ENCODE results near the gene RAB37.

RAB37 gene

DNA sequence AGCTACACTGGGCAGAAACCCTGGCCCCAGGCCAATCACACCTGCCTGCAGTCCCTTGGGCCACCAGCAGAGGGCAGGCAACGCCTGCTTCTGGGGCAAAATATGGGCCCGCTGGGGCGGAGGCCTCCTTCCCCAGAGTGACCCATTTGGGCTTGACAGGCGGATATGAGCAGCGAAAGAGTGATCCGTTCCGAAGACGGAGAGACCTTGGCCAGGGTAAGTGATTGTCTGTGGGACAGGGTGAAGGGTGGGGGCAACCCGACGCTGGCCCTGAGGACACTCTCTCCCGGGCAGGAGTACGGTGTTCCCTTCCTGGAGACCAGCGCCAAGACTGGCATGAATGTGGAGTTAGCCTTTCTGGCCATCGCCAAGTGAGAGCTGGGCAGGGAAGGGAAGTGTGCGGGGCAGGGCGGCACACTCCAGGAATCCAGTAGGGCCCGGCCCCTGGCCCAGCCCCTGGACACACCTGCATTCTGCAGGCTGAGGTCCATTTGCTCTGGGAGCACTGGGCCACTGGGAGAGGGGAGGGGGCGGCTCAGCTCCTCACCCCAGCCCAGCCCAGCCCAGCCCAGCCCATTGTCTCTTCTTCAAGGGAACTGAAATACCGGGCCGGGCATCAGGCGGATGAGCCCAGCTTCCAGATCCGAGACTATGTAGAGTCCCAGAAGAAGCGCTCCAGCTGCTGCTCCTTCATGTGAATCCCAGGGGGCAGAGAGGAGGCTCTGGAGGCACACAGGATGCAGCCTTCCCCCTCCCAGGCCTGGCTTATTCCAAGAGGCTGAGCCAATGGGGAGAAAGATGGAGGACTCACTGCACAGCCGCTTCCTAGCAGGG lies 7.9 kb downstream of the RAB37 start:
- DNase-seq (ENCODE audit: low read depth, low spot score): peak; percentile 53

DNA sequence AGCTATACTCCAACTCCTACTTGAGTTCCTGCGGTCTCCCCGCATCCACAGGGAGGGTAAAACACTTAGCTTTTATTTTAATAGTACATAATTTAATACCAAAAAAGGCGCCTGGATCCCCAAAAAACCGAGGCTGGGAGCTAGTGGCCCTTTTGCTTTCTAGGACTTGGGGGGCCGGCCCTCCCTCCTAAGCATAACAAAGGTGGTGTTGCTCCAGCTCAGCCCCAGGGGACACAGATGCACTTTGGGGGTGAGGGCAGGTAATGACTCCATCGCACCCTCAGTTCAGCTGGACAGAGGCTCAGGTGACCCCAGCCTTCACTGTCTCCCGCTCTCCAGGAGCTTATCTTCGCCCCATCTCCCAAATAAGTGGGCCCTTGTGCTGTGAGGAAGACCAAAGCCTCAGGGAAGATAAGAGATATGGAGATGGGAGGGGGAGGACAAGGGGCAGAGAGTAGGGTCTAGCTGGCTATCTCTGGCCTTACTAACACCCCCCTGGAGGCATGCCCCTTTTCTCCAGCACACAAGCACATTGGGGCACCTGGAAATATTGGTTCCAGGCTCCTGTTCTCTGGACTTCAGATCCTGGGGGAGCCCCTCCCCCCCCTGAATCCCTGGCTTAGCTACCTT lies 8.6 kb downstream of the RAB37 start:
- DNase-seq (ENCODE audit: low read depth, low spot score): no peak

- DNase-seq (ENCODE audit: low read depth, low spot score): no peak
These were observed 9.3 kb downstream of the RAB37 start for GRCh38 chr17:74746376-74746775.

GRCh38 chr17:74746922-74747321 lies 9.9 kb downstream of the RAB37 start:
- DNase-seq (ENCODE audit: low read depth, low spot score): no peak

DNA sequence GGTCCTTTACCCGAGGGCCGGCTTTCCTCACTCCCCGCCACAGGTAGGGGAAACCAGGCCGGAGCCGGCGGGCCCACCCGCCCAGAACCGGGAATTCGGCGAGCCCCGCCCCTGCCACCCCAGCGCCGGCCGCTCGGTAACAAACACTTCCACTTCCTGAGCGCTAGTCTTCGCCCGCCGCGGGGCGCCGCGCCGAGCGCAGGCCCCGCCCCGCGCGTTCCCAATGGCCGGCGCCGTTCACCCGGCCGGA lies 11.1 kb downstream of the RAB37 start:
- DNase-seq (ENCODE audit: low read depth, low spot score): no peak

- DNase-seq (ENCODE audit: low read depth, low spot score): peak; percentile 88
These were observed 11.6 kb downstream of the RAB37 start, which contains the start of gene NHERF1 for GRCh38 chr17:74748529-74749278. NHERF1 (plus strand) TSS chr17:74748628; CDS start chr17:74748847, 219 bp downstream.

GRCh38 chr17:74749279-74750038 lies 12.4 kb downstream of the RAB37 start:
- DNase-seq (ENCODE audit: low read depth, low spot score): no peak

GRCh38 chr17:74750039-74750326 lies 12.9 kb downstream of the RAB37 start:
- DNase-seq (ENCODE audit: low read depth, low spot score): no peak

DNA sequence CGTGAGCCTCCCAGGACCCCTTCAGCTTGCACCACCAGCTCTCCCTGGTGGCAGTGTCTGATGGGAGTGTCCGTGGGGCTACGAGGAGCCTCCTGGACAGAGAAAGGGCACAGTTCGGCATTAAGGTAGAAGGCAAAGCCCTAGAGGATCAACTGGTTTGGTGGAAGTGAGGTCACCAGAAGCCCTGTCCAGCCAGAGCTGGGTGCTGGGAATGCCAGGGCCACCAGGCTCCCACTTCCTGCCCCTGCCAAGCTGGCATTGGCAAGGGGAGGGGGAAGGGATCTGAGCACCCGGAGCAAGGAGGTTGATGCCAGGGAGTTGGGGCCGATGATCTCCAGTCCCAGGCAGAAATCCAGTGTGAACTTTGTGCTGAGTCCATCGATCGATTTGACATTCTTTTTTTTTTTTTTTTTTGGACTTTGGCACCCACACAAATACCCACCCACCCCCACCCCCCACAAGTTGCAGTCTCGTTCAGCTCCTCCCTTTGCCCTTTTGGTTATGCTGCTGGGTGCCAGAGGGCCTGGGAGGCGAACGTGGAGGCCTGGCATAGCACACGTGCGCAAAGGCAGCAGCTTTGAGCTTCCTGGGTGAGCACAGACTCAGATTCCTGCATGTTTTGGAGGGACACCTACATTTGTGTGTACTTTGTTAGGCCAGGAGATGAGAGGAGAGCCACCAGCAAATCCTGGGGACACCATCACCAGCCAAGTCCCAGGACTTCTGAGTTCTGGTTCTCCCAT lies 13.4 kb downstream of the RAB37 start:
- no peak for DNase-seq (ENCODE audit: low read depth, low spot score)

- DNase-seq (ENCODE audit: low read depth, low spot score): no peak
These were observed 15.4 kb downstream of the RAB37 start for GRCh38 chr17:74752415-74752814.

DNA sequence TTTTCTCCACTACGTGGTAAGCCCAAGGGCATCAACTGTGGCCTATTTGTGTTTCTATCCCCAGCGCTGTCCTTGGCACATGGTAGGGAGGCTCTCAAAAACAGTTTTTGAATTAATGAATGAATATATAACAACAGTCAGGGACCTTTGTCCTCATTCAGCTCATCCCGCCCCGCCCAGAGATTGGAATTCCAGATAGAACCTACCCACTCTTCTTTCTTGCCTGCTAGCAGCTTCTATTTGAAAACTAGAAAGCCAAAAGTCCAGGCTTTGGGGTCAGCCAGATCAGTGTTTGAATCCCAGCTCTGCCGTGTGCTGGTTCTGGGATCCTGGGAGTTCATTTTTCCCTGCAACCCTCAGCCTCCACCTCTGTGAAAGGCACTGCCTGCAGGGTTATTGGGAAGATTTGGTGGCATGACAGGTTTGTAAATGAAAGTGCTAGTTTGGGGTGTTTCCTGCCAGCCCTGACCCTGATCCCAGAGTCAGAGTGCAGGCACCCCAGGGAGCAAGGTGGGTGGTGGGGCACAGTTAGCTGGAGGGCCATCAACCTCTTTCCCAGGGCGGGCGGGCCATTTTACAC lies 15.9 kb downstream of the RAB37 start:
- no peak for DNase-seq (ENCODE audit: low read depth, low spot score)

GRCh38 chr17:74754832-74755231 lies 17.8 kb downstream of the RAB37 start:
- DNase-seq (ENCODE audit: low read depth, low spot score): no peak

DNA sequence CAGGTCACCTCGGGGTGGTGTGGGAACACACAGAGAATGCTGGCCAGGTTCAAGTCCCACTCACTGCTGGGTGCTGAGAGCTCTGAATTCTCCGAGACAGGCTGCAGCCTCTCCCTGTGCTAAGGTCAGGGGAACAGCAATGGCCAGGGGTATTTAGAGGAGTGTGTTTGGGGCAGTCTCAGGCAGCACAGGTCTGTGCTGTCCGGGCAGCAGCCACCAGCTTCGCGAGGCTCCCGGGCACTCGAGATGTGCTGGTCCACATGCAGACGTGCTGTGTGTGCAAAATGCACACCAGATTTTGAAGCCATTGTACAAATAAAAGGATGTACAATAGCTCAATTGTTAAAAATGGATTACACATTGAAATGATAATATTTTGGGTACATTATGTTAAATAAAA lies 18.5 kb downstream of the RAB37 start:
- no peak for DNase-seq (ENCODE audit: low read depth, low spot score)

DNA sequence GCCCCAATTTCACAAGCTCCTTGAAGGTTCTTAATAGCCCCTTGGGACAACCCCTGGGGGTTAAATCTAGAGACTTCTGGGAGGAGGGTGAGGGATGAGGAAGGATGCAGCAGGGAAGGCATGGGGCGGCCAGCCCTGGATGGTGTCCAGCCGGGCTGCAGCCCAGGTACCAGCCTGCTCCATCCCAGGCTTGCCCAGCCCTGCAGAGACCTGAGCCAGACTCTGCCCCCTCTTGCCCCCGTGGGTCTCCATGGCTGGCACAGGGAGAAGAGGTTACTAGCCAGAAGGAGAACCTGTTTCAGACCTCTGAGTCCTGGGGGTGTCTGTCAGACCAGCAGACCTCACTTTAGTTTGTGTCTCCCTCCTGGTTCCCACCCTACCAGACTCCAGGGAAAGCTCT lies 19.8 kb downstream of the RAB37 start:
- DNase-seq (ENCODE audit: low read depth, low spot score): no peak

GRCh38 chr17:74757502-74757901 lies 20.4 kb downstream of the RAB37 start:
- no peak for DNase-seq (ENCODE audit: low read depth, low spot score)

- DNase-seq (ENCODE audit: low read depth, low spot score): no peak
These were observed 21.1 kb downstream of the RAB37 start for GRCh38 chr17:74757931-74758847.

- no peak for DNase-seq (ENCODE audit: low read depth, low spot score)
These were observed 21.8 kb downstream of the RAB37 start for GRCh38 chr17:74758848-74759168.

DNA sequence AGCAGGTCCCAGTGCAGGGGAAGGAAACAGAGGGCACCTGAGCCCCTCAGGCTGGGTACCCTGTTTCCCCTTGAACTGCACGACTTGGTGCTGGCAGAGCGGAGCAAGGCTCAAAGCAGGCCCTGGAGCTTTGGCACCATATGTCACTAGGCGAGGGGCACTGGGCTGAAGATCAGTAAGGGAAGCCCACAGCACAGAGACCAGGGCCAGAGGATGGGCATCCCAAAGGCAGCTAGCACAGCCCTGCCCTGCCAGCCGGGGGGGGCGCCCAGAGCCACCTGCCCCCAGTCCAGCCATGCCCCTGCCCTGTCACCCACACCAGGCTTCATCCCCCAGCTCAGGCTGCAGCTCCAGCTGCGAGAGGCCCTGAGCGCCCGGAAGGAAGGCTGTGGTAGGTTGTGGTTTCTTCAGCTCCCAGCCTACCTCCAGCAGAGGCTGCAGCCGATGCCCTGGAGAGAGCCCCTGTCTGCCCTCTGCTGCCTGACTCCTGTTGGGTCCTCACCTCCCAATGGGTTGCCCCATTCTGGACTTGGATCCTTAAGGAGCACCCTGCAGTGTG lies 22.3 kb downstream of the RAB37 start:
- no peak for DNase-seq (ENCODE audit: low read depth, low spot score)

DNA sequence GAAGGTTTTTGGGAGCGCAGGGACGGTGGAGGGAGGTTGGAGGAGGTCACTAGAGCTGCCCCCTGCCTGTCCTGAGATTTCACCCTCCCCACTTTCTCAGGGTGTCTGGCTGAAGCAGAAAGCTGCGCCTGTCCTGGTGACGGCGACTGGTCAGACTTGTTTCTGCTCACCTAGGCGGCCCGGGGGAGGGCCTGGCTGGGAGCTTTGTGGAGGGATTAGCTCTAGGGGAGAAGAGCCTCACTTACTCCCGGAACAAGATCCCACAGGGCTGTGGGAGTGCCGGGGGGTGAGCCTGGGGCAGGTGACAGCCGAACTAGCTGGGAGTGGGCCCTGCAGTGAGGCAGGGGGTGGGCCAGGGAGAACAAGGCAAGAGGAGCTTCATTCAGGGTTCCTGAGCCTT lies 22.9 kb downstream of the RAB37 start:
- DNase-seq (ENCODE audit: low read depth, low spot score): no peak

Data from activated naive CD8-positive, alpha-beta T cell treated with anti-CD3 and anti-CD28 coated beads, Interleukin-2, amount 50 U/mL, for 16 hours (primary cell).